GM23338 (cell line): ENCODE results near the gene GHRH. TPM values are rescaled to one million over a fixed set of nuclear protein-coding genes. Genes with fewer than 3 reads are reported as not detected.
A peak's percentile ranks its signal among the peaks of the same experiment; 100 is the strongest.

Experiments used
- ATAC-seq: fragments of 200-7000 bp; cut with Tn5 transposase; 3 replicates; pipeline ENCODE4 v1.9.1; 2020
- DNase-seq: peaks from one replicate; pipeline ENCODE4 v3.0.0-alpha.2; 2015; ENCODE audit warnings: low spot score
- H2AFZ ChIP-seq: fragments of 200-600 bp; sonication (generic); 2 replicates; pipeline ENCODE4 v1.8.0; 2016; ENCODE audit warnings: antibody characterized with exemption, mild to moderate bottlenecking, moderate library complexity
- H3F3A ChIP-seq: fragments of 200-600 bp; sonication (generic); replicated peaks from 2 replicates; pipeline ENCODE4 v1.8.0; 2017; ENCODE audit warnings: antibody characterized with exemption, mixed run types, low read depth
- H3K27ac ChIP-seq: fragments of 200-600 bp; sonication (generic); 2 replicates; pipeline ENCODE4 v1.6.1; 2016; ENCODE audit warnings: low read depth
- H3K27me3 ChIP-seq: fragments of 200-600 bp; sonication (generic); 2 replicates; pipeline ENCODE4 v1.8.0; 2016; ENCODE audit warnings: mild to moderate bottlenecking, mixed run types, moderate library complexity; ENCODE audit not compliant: insufficient read depth
- H3K36me3 ChIP-seq: fragments of 200-600 bp; sonication (generic); 2 replicates; pipeline ENCODE4 v1.8.0; 2016; ENCODE audit warnings: mild to moderate bottlenecking; ENCODE audit not compliant: insufficient read depth
- H3K4me1 ChIP-seq: fragments of 200-600 bp; sonication (generic); 2 replicates; pipeline ENCODE4 v1.8.0; 2016; ENCODE audit warnings: mild to moderate bottlenecking, moderate library complexity; ENCODE audit not compliant: insufficient read depth
- H3K4me2 ChIP-seq: fragments of 200-600 bp; sonication (generic); 2 replicates; pipeline ENCODE4 v1.7.1; 2017; ENCODE audit warnings: mixed run types
- H3K4me3 ChIP-seq: fragments of 200-600 bp; sonication (generic); 2 replicates; pipeline ENCODE4 v1.6.1; 2016; ENCODE audit warnings: mixed run types
- H3K79me2 ChIP-seq: fragments of 200-600 bp; sonication (generic); replicated peaks from 2 replicates; pipeline ENCODE4 v1.8.0; 2017; ENCODE audit warnings: mild to moderate bottlenecking; ENCODE audit not compliant: insufficient read depth
- H3K9me2 ChIP-seq: fragments of 200-600 bp; sonication (generic); 2 replicates; pipeline ENCODE4 v1.8.0; 2017; ENCODE audit not compliant: insufficient read depth
- H4K20me1 ChIP-seq: fragments of 200-600 bp; sonication (generic); replicated peaks from 2 replicates; pipeline ENCODE4 v1.8.0; 2017; ENCODE audit warnings: mild to moderate bottlenecking; ENCODE audit not compliant: insufficient read depth
- H3K27ac Mint-ChIP-seq: 2 replicates; pipeline ENCODE4 v1.8.0; 2020; ENCODE audit warnings: inconsistent platforms, mild to moderate bottlenecking, moderate library complexity, mixed read lengths
- H3K27me3 Mint-ChIP-seq: 3 replicates; pipeline ENCODE4 v1.8.0; 2022; ENCODE audit warnings: low read depth, mild to moderate bottlenecking, moderate library complexity, mixed read lengths, inconsistent platforms; ENCODE audit not compliant: insufficient read depth, poor library complexity
- H3K36me3 Mint-ChIP-seq: 3 replicates; pipeline ENCODE4 v1.8.0; 2021; ENCODE audit warnings: low read depth, mild to moderate bottlenecking, inconsistent platforms, moderate library complexity, mixed read lengths
- H3K4me1 Mint-ChIP-seq: 3 replicates; pipeline ENCODE4 v1.8.0; 2020; ENCODE audit warnings: mild to moderate bottlenecking, inconsistent platforms, mixed read lengths
- H3K4me3 Mint-ChIP-seq: 3 replicates; pipeline ENCODE4 v1.8.0; 2021; ENCODE audit warnings: moderate library complexity, mild to moderate bottlenecking, inconsistent platforms, mixed read lengths
- H3K9me3 Mint-ChIP-seq: 3 replicates; pipeline ENCODE4 v1.8.0; 2020; ENCODE audit warnings: moderate library complexity, mild to moderate bottlenecking, inconsistent platforms, mixed read lengths
- CREB1 ChIP-seq: fragments of 250-450 bp; sonication (Bioruptor Pico); IDR thresholded peaks from 2 replicates; pipeline ENCODE4 v1.5.0; 2020; ENCODE audit warnings: low read depth, mild to moderate bottlenecking, moderate library complexity
- ETS1 ChIP-seq: IDR thresholded peaks from 2 replicates; pipeline ENCODE4 v1.6.1; 2016; ENCODE audit warnings: antibody characterized with exemption
- EZH2 ChIP-seq: fragments of 200-600 bp; sonication (generic); IDR thresholded peaks from one replicate; pipeline ENCODE4 v1.8.0; 2017; ENCODE audit warnings: antibody characterized with exemption, mild to moderate bottlenecking, low read depth; ENCODE audit not compliant: unreplicated experiment
- EZH2phosphoT487 ChIP-seq: fragments of 200-600 bp; sonication (generic); IDR thresholded peaks from one replicate; pipeline ENCODE4 v1.8.1; 2018; ENCODE audit warnings: antibody characterized with exemption; ENCODE audit not compliant: unreplicated experiment
- JUNB ChIP-seq: IDR thresholded peaks from one replicate; pipeline ENCODE4 v1.6.1; 2016; ENCODE audit warnings: antibody characterized with exemption; ENCODE audit not compliant: unreplicated experiment
- NANOG ChIP-seq: IDR thresholded peaks from 2 replicates; pipeline ENCODE4 v1.6.1; 2016; ENCODE audit warnings: antibody characterized with exemption, borderline replicate concordance
- POLR2AphosphoS5 ChIP-seq: IDR thresholded peaks from 2 replicates; pipeline ENCODE4 v1.6.1; 2016; ENCODE audit warnings: antibody characterized with exemption, low read depth
- REST ChIP-seq: IDR thresholded peaks from one replicate; pipeline ENCODE4 v1.6.1; 2018; ENCODE audit warnings: antibody characterized with exemption; ENCODE audit not compliant: unreplicated experiment
- STAT1 ChIP-seq: IDR thresholded peaks from one replicate; pipeline ENCODE4 v1.6.1; 2016; ENCODE audit warnings: antibody characterized with exemption; ENCODE audit not compliant: unreplicated experiment
- ZNF114 ChIP-seq: fragments of 250-450 bp; sonication (Bioruptor Pico); IDR thresholded peaks from 2 replicates; pipeline ENCODE4 v1.5.0; 2020; ENCODE audit warnings: mild to moderate bottlenecking, moderate library complexity
- ZNF331 ChIP-seq: fragments of 250-450 bp; sonication (Bioruptor Pico); IDR thresholded peaks from 2 replicates; pipeline ENCODE4 v1.5.0; 2020; ENCODE audit warnings: low read depth, mild to moderate bottlenecking, moderate library complexity
- polyA plus RNA-seq: library from polyadenylated mRNA; unstranded; fragments of >200 nt; fragmentation: Nextera tagmentation; extraction: Ambion mirVana; gene quantifications from 2 replicates; pipeline ENCODE4 v1.2.1, GENCODE V29; 2016
- total RNA-seq: library from RNA; depleted of rRNA; stranded (reverse); fragments of >200 nt; shearing (Covaris generic); gene quantifications from 2 replicates; pipeline ENCODE4 v1.2.3, GENCODE V29; 2014
- TF ChIP-seq, protein P1 (sequence below), 2 experiments: fragments of 200-600 bp in 1 of 2; sonication (generic) in 1 of 2; conservative IDR thresholded peaks; 2 replicates each; pipeline versions ENCODE4 v1.5.1 to v1.6.1; 2016 to 2017; ENCODE audit warnings: antibody characterized with exemption in 2 of 2, low read depth in 2 of 2, mild to moderate bottlenecking in 2 of 2, moderate library complexity in 1 of 2
- TF ChIP-seq, protein P2 (sequence below): fragments of 250-450 bp; sonication (Bioruptor Pico); IDR thresholded peaks from 2 replicates; pipeline ENCODE4 v1.5.0; 2020; ENCODE audit warnings: mild to moderate bottlenecking, moderate library complexity

GHRH gene
- total and polyA plus RNA-seq, 2 experiments from 2014 or later, result 0.40 TPM; not detected in 1

DNA sequence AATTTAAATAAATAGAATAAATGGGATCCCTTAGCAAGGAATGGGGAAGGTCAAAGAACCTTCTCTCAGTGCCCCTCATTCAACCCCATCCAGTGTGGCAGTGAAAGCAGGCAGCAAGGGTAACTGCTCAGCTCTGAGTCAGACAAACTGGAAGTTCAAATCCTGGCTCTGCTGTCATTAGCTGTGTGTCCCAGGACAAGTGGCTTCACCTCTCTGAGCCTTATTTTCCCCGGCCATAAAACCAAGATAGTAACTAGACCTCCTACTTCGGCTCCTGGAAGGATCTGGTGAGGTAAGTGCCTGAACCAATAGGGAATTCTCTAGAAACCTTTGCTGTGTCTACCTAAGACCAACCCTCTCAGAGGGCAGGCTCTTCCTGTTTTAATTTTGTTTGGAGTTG lies 4.1 kb downstream of the GHRH start:
- no peak overlapping the region for H3K4me3 ChIP-seq
- ATAC-seq, result no peak
- H3K9me3 Mint-ChIP-seq, result peaks cover 6% of the 10 kb centered on the region; the same call in 2 of the 3 replicates
- peaks cover 12% of the 10 kb centered on the region; the same call in 1 of the 2 replicates for H3K4me1 ChIP-seq
- no peaks in the 10 kb centered on the region for H4K20me1 ChIP-seq
- TF ChIP-seq, protein P1, sequence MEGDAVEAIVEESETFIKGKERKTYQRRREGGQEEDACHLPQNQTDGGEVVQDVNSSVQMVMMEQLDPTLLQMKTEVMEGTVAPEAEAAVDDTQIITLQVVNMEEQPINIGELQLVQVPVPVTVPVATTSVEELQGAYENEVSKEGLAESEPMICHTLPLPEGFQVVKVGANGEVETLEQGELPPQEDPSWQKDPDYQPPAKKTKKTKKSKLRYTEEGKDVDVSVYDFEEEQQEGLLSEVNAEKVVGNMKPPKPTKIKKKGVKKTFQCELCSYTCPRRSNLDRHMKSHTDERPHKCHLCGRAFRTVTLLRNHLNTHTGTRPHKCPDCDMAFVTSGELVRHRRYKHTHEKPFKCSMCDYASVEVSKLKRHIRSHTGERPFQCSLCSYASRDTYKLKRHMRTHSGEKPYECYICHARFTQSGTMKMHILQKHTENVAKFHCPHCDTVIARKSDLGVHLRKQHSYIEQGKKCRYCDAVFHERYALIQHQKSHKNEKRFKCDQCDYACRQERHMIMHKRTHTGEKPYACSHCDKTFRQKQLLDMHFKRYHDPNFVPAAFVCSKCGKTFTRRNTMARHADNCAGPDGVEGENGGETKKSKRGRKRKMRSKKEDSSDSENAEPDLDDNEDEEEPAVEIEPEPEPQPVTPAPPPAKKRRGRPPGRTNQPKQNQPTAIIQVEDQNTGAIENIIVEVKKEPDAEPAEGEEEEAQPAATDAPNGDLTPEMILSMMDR (conservative IDR thresholded peaks at IDR 0.05; ENCODE audit: low read depth in 2 of 2), result no peak
- TF ChIP-seq JUNB, result no peak
- TF ChIP-seq POLR2AphosphoS5, result no peak
- no peak for TF ChIP-seq CREB1 (CRISPR knock-in tag)
- no peak for TF ChIP-seq REST
- TF ChIP-seq NANOG, result no peak
- no peak for TF ChIP-seq EZH2phosphoT487
- TF ChIP-seq, protein P2, sequence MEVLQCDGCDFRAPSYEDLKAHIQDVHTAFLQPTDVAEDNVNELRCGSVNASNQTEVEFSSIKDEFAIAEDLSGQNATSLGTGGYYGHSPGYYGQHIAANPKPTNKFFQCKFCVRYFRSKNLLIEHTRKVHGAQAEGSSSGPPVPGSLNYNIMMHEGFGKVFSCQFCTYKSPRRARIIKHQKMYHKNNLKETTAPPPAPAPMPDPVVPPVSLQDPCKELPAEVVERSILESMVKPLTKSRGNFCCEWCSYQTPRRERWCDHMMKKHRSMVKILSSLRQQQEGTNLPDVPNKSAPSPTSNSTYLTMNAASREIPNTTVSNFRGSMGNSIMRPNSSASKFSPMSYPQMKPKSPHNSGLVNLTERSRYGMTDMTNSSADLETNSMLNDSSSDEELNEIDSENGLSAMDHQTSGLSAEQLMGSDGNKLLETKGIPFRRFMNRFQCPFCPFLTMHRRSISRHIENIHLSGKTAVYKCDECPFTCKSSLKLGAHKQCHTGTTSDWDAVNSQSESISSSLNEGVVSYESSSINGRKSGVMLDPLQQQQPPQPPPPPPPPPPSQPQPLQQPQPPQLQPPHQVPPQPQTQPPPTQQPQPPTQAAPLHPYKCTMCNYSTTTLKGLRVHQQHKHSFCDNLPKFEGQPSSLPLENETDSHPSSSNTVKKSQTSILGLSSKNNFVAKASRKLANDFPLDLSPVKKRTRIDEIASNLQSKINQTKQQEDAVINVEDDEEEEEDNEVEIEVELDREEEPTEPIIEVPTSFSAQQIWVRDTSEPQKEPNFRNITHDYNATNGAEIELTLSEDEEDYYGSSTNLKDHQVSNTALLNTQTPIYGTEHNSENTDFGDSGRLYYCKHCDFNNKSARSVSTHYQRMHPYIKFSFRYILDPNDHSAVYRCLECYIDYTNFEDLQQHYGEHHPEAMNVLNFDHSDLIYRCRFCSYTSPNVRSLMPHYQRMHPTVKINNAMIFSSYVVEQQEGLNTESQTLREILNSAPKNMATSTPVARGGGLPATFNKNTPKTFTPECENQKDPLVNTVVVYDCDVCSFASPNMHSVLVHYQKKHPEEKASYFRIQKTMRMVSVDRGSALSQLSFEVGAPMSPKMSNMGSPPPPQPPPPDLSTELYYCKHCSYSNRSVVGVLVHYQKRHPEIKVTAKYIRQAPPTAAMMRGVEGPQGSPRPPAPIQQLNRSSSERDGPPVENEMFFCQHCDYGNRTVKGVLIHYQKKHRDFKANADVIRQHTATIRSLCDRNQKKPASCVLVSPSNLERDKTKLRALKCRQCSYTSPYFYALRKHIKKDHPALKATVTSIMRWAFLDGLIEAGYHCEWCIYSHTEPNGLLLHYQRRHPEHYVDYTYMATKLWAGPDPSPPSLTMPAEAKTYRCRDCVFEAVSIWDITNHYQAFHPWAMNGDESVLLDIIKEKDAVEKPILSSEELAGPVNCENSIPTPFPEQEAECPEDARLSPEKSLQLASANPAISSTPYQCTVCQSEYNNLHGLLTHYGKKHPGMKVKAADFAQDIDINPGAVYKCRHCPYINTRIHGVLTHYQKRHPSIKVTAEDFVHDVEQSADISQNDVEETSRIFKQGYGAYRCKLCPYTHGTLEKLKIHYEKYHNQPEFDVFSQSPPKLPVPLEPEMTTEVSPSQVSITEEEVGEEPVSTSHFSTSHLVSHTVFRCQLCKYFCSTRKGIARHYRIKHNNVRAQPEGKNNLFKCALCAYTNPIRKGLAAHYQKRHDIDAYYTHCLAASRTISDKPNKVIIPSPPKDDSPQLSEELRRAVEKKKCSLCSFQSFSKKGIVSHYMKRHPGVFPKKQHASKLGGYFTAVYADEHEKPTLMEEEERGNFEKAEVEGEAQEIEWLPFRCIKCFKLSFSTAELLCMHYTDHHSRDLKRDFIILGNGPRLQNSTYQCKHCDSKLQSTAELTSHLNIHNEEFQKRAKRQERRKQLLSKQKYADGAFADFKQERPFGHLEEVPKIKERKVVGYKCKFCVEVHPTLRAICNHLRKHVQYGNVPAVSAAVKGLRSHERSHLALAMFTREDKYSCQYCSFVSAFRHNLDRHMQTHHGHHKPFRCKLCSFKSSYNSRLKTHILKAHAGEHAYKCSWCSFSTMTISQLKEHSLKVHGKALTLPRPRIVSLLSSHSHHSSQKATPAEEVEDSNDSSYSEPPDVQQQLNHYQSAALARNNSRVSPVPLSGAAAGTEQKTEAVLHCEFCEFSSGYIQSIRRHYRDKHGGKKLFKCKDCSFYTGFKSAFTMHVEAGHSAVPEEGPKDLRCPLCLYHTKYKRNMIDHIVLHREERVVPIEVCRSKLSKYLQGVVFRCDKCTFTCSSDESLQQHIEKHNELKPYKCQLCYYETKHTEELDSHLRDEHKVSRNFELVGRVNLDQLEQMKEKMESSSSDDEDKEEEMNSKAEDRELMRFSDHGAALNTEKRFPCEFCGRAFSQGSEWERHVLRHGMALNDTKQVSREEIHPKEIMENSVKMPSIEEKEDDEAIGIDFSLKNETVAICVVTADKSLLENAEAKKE, result no peak
- TF ChIP-seq ZNF114 (CRISPR knock-in tag), result no peak
- no peak for TF ChIP-seq ZNF331 (CRISPR knock-in tag)
- TF ChIP-seq EZH2, result no peak
- TF ChIP-seq STAT1, result no peak
- TF ChIP-seq ETS1, result no peak
- no peaks in the 10 kb centered on the region for H3K9me2 ChIP-seq
- H3K27ac ChIP-seq, result no peak overlapping the region
- H3K4me3 Mint-ChIP-seq, result no peak overlapping the region
- H2AFZ ChIP-seq, result peak overlapping the region; percentile 96
- H3F3A ChIP-seq, result 0 out of 2 replicates have a peak, but pooled peaks cover 6% of the 10 kb centered on the region
- no peak for DNase-seq
- no peaks in the 10 kb centered on the region for H3K27me3 ChIP-seq
- H3K27me3 Mint-ChIP-seq, result peaks cover 13% of the 10 kb centered on the region
- H3K79me2 ChIP-seq, result no peaks in the 10 kb centered on the region
- 0 out of 2 replicates have a peak overlapping the region, but pooled peaks have one; percentile 26 for H3K4me2 ChIP-seq
- no peaks in the 10 kb centered on the region for H3K36me3 Mint-ChIP-seq
- peaks cover 37% of the 10 kb centered on the region for H3K4me1 Mint-ChIP-seq
- peak overlapping the region; percentile 51; the same call in 1 of the 2 replicates for H3K27ac Mint-ChIP-seq
- no peaks in the 10 kb centered on the region for H3K36me3 ChIP-seq
